GM19395 (cell line): ENCODE data around the gene SIPA1L3.

Experiments used
- ATAC-seq: cut with Tn5 transposase; IDR thresholded peaks from one replicate; pipeline ENCODE4 v1.9.1; 2021; ENCODE audit warnings: mild to moderate bottlenecking, moderate library complexity; ENCODE audit not compliant: unreplicated experiment

SIPA1L3 gene

GRCh38 chr19:38175422-38175821 is 268.4 kb downstream of the SIPA1L3 start:
- ATAC-seq = no peak

- ATAC-seq = no peak
Observed at GRCh38 chr19:38180071-38180470, 273.1 kb downstream of the SIPA1L3 start.

- ATAC-seq = no peak
Observed at GRCh38 chr19:38182536-38183210, 275.7 kb downstream of the SIPA1L3 start.

- no peak for ATAC-seq
Observed at GRCh38 chr19:38183251-38183897, 276.4 kb downstream of the SIPA1L3 start.

DNA sequence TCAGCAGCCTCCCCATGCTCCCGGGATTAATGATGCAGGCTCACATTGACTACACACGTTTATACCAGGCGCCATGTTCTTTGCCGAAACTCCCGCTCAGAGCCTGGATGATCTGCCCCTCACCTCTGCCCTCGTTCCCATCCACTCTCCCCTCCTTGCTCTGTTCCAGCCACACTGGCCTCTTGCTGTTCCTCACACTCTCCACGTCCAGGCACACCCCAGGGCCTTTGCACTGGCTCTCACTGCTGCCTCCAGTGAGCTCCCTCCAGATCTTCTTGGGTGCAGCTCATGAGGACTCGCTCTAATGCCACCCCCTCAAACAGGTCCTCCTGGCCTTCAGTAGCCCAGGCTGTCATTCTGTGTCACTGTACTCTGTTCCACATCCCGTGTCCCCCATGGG is 277.8 kb downstream of the SIPA1L3 start:
- ATAC-seq = no peak

DNA sequence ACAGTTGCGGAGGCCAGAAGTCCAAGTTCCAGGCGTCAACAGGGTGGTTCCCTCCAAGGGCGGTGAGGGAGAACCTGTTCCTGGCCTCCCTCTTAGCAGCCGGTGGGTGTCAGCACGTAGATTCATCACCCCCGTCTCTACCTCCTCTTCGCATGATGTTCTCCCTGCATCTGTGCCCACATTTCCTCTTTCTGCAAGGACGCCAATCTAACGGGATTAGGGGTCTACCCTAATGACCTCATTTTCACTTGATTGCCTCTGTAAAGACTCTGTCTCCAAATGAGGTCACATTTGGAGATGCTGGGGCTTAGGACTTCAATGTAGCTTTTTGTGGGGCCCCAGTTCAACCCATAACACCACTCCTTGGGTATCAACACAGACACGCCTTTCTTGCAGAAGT is 278.6 kb downstream of the SIPA1L3 start:
- ATAC-seq = no peak

DNA sequence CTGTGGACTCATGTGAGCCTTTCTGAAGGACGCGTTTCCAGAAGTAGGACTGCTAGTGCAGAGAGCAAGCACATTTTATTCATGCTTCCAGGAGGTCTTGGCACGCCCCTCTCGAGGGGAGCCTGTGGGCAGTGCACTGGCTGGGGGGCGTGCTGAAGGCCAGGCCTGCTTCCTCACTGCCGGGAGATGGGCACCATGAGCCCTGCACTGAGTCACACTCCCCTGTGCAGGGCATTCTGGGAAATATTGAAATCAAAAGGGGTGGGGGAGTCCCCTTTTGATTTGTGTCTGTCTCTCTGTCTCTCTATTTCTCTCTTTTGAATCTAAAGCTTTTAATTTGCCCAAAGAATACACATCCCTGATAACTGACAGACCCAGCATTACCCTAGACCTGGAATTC is 283.1 kb downstream of the SIPA1L3 start:
- no peak for ATAC-seq

GRCh38 chr19:38190793-38191192 is 283.8 kb downstream of the SIPA1L3 start:
- ATAC-seq = no peak

DNA sequence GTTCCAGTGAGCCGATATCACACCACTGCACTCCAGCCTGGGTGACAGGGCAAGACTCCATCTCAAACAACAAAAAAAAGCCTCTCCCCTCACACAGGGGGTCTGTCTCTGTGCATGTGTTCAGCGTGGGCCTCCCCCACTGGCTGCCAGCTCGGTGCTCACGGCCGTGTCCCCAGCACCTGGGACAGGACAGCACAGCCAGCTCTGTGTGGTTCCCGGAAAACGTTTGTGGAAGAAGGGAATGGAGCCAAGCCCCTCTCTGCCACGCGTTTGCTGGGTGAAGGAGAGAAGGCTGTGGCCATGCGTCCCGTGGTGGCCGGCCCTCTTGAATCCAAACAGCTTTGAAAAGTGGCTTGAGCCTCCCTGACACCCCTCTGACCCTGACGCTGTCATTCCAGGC is 284.7 kb downstream of the SIPA1L3 start:
- no peak for ATAC-seq

DNA sequence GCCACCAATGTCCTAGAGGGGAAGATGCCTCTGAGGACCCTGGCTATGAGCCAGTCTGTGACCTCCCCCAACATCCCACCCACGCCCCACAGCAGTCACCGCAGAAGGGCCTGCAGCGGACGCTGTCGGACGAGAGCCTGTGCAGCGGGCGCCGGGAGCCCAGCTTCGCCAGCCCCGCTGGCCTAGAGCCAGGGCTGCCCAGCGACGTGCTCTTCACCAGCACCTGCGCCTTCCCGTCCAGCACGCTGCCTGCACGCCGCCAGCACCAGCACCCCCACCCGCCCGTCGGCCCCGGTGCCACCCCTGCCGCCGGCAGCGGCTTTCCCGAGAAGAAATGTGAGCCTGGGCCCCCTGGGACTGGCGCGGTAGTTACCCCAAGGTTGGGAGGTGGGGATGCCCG is 286.4 kb downstream of the SIPA1L3 start:
- no peak for ATAC-seq

DNA sequence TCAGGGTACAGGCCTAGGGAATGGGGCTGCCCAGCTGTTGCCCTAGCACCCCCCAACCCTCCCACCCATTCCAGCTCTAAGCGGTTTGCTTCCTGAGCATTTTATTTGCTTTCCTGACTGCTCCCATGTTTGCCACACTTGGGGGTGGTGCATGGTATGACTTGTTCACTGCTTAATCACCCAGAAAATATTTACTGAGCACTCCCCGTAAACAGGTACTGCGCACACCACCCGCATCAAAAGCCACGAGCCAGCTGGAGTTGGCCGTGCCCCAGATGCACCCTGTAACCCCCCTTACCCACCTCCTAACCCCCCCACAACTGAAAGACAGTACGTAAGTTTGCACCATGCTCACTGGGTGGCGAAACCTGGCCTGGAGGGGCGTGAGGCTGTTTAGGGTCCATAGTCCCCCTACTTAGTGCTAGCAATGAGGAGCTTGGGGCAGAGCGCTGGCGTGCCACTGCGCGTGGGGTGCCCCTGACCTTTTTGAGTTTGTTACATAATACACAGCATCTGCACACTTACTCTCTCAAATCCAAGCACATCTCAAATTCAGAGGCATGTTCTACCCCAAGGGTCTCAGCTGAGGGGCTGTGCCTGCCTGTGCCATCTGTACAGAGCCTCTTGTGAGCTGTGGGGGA is 287.2 kb downstream of the SIPA1L3 start:
- no peak for ATAC-seq

DNA sequence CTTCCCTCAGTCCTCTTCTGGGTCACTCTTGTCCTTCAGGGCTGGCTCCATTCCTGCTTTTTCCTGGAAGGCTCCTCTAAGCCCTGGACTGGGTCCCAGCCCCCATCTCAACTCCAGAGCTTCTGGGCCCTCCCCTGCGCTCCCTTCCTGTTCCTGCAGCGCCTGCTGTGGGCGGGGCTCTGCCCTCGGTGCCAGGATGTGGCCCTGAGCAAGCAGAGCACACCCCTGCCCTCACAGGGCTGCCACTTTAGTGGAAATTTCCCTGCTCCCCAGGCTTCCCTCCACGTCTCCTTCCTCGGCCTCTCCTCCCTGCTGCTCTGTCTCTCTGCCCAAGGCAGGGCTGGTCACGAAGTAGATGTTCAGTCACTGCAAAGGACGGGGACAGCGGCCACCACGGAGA is 288.2 kb downstream of the SIPA1L3 start:
- ATAC-seq = no peak

GRCh38 chr19:38196245-38196837 is 289.3 kb downstream of the SIPA1L3 start:
- no peak for ATAC-seq

DNA sequence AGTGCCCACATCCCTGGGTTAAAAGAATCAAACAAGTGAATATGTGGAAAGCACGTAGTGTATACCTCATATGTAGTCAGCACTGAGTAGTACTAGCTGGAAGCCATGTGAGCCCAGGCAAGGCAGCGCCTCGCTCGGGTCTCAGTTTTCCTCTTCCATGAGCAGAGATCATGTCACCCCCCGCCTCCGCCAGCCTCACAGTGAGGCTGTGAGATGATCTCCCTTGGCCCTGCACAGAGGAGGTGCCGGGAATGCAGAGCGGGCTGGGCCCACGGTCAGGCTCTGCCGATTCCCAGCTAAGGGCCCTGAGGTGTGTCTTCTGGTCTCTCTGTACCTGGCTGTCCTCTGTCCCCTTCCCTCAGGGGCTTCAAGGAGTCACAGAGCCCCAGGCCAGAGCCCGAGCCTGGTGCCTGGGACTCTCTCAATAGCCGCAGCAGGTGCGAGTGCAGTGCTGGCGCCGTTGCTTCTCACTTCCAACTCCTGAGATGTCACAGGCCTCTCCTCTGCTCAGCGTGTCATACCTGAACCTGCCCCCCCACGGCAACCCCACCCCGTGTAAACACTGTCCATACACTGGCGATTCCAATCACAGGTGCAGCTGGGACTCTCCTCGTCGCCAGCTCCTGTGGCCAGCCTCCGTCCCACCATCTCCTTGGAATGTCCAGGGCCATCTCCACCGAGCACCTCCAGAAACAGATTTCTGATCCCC is 290.1 kb downstream of the SIPA1L3 start:
- no peak for ATAC-seq

GRCh38 chr19:38197937-38198704 is 291.1 kb downstream of the SIPA1L3 start:
- ATAC-seq = no peak

DNA sequence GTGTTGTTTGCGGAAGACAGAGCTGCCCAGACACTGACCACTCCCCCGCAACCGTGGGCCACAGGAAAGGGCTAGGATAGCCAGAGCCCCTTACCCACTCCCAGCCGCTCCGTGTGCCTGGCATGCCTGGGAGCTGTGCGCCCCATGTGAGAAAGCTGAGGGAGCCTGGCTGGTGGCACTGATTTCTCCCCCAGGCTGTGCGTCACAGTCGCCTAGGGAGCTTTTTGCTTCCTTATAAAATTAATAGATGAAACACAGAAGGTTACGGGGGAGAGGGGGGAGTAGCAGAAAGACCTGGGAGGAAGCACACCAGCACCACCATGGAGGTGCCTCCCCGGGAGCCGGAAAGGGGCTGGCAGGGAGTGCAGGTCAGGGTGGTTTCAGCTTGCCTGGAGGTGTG is 292.3 kb downstream of the SIPA1L3 start:
- ATAC-seq = no peak

DNA sequence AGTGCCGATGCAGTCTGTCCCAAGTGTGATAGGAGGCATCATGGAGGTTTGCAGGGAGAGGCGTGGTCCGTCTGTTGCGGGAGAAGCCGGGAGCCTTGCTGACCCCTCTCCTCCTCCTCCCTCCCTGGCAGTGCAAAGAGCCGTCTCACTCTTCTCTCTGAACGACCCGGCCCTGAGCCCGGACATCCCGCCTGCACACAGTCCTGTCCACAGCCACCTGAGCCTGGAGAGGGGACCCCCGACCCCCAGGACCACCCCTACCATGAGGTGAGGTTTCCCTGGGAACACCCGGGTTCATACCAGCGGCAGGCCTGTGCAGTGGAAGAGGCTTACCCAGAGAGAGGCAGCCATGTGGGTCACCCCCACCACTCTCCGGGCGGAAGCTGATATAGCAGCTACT is 294.7 kb downstream of the SIPA1L3 start:
- ATAC-seq = no peak

DNA sequence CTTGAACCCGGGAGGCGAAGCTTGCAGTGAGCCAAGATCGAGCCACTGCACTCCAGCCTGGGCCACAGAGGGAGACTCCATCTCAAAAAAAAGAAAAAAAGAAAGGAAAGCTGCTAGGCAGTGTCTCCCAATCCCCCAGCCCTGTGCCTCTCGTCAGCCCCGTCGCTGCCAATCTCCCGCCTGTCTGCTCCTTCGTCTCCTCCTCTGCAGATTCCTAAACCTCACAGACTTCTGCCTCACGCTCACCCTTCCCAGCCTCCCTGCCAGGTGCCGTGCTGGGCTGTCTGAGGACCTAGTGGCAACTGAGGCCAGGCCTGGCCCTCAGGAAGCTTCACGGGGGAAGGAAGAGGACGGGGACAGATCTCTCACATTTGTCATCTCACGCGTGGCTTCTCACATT is 295.5 kb downstream of the SIPA1L3 start:
- ATAC-seq = no peak

DNA sequence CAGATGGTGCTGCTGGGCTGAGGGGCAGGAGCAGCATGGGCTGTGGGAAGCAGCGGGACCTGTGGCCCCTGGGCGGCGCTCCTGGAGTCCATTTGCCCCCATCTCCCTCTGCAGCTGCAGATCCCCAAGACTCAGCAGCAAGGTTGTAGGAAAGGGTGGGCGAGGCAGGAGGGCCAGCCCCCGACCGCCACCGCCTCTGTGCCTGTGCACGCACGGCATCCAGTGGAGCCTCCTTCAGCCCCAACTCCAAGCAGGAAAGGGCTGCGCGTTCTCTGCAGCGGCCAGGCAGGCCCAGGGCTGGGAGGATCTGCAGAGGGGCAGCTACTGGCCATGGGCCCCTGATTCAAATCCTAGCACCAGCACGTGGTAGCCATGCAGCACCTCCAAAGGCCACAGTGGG is 296.2 kb downstream of the SIPA1L3 start:
- ATAC-seq = no peak

DNA sequence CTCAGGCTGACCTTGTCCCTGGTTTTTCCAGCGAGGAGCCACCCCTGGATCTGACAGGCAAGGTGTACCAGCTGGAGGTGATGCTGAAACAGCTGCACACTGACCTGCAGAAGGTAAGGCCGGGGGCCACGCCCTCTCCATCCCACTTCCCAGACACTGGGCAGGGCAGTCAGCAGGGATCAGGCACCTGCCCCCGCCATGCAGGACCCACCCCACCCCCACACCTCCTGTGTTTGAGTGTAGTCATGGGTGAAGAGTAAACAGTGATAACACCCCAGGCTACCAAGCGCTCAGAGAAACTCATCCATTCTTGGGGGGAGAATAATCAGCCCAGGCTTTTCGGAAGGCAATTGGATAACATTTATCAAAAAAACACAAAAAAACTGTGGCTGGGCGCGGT is 297.1 kb downstream of the SIPA1L3 start:
- no peak for ATAC-seq

- ATAC-seq = no peak
Observed at GRCh38 chr19:38204728-38205127, 297.7 kb downstream of the SIPA1L3 start.
